GDM1 (cell line): ENCODE data around the gene WDR93.

Experiments used
- DNase-seq: peaks from one replicate; lab custom pipeline; 2025; lab: John Stamatoyannopoulos, UW

The WDR93 gene

GRCh38 chr15:89662893-89663626 is 27.6 kb upstream of the WDR93 start:
- no peak for DNase-seq

- DNase-seq = no peak
Measured at GRCh38 chr15:89664441-89665350, 25.9 kb upstream of the WDR93 start.

GRCh38 chr15:89665449-89666181 is 25.0 kb upstream of the WDR93 start:
- DNase-seq = no peak

- no peak for DNase-seq
Measured at GRCh38 chr15:89666184-89666857, 24.3 kb upstream of the WDR93 start.

- DNase-seq = no peak
Measured at GRCh38 chr15:89666858-89667705, 23.5 kb upstream of the WDR93 start.

GRCh38 chr15:89667706-89667960 is 23.0 kb upstream of the WDR93 start:
- no peak for DNase-seq

- no peak for DNase-seq
Measured at GRCh38 chr15:89668171-89668570, 22.4 kb upstream of the WDR93 start.

- no peak for DNase-seq
Measured at GRCh38 chr15:89669309-89669865, 21.2 kb upstream of the WDR93 start.

- no peak for DNase-seq
Measured at GRCh38 chr15:89669941-89670340, 20.7 kb upstream of the WDR93 start.

- no peak for DNase-seq
Measured at GRCh38 chr15:89670971-89671560, 19.5 kb upstream of the WDR93 start.

GRCh38 chr15:89671687-89672086 is 18.9 kb upstream of the WDR93 start:
- no peak for DNase-seq

- no peak for DNase-seq
Measured at GRCh38 chr15:89672221-89673164, 18.1 kb upstream of the WDR93 start.

- DNase-seq = no peak
Measured at GRCh38 chr15:89673165-89673512, 17.5 kb upstream of the WDR93 start.

- no peak for DNase-seq
Measured at GRCh38 chr15:89674526-89674925, 16.1 kb upstream of the WDR93 start.

GRCh38 chr15:89675606-89676005 is 15.0 kb upstream of the WDR93 start:
- DNase-seq = no peak

- DNase-seq = no peak
Measured at GRCh38 chr15:89677381-89677780, 13.2 kb upstream of the WDR93 start.

GRCh38 chr15:89679212-89679611 is 11.4 kb upstream of the WDR93 start, which contains the start of gene PLIN1:
Gene PLIN1 (minus strand): TSS chr15:89679367. CDS start chr15:89677489, 1,878 bp downstream.
- DNase-seq = no peak

GRCh38 chr15:89680282-89680873 is 10.2 kb upstream of the WDR93 start:
- no peak for DNase-seq

- DNase-seq = no peak
Measured at GRCh38 chr15:89681146-89681545, 9.5 kb upstream of the WDR93 start.
